IPS DF 19.7 (cell line): Measurements from ENCODE around the gene PROCA1.
"Not testable (repeated sequence)": the region's sequence is repeated elsewhere in the genome, so short reads cannot be mapped to it uniquely, and the experiment has no call there.

ENCODE experiments used
- DNase-seq: peaks from one replicate; pipeline ENCODE4 v3.0.0-alpha.2; 2013; ENCODE audit warnings: low read depth, low spot score

The PROCA1 gene

DNA sequence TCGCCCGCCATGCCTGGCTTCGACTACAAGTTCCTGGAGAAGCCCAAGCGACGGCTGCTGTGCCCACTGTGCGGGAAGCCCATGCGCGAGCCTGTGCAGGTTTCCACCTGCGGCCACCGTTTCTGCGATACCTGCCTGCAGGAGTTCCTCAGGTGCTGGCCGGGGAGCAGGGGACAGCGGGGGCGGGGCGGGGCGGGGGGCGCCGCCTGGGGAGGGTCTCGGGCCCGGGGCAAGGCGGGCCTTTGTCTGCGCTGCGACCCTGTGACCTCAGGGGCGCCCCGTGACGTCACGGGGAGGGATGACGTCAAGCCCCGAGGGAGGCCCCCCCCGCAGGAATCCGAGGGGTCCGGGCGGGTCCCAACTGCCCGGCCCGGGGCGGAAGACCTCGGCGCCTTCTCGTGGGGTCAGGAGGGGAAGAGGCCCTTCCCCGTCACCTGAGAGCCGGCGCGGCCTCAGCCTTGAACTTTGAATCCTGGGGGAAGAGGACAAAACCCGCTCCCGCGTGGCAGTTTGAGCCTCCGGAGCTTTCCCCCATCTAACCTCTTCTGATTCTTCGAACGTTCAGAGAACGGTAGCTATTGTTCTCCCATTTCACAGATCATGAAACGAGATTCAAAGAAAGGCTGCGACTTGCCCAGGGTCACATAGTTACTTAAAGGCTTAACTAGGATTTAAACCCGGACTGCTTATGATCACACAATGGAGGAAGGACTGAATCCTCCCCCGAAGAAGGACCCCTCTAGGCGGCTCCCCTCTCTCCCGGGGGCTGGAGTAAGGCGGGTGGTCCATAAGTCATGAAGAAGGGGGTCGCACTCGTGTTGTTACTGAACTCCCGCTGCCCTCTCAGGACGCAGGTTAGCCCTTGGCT lies 32.6 kb upstream of the PROCA1 start:
- no peak for DNase-seq

GRCh38 chr17:28743243-28744103 lies 31.8 kb upstream of the PROCA1 start, which contains the start of gene TRAF4:
Gene TRAF4, plus strand, starts transcription at chr17:28744011. Its CDS starts 102 bp downstream, at chr17:28744113.
- DNase-seq: peak; percentile 89

- DNase-seq: no peak
Observed at GRCh38 chr17:28741358-28742349, 30.0 kb upstream of the PROCA1 start.

DNA sequence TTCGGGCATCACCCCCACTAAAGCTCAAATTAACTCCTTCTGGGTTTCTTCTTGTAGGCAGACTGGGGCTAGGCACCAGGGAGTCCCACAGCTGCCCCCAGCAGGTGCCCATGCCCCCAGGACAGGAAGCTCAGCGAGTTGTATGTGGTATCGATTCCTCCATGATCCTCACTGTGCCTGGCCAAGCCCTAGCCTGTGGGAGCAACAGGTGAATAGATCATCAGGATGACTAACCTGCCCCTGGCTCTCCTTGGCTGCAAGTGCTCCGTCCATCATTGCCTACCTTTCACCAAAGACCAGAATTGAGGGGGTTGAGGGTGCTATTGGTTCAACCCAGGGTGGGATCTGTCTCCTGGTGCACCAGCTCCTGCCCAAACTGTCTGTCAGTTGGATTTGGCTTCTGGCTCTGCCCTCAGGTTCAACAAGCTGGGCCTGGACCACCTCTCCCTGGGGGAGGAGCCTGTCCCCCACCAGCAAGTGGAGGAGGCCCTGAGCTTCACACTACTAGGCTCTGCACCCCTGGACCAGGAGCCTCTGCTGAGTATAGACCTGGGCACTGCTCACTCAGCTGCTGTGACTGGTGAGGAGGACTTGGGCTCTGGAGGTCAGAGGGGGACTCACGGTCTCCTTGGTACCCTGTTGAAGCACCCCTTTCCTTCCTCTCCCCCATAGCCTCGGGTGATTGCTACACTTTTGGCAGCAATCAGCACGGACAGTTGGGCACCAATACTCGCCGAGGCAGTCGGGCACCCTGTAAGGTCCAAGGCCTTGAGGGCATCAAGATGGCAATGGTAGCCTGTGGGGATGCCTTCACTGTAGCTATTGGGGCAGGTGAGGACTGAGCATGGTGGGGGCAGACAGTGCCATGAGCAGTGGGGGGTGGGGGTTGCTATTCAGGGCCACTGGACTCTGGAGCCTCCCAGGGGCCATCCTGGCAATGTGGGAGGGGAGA lies 29.0 kb upstream of the PROCA1 start:
- no peak for DNase-seq

DNA sequence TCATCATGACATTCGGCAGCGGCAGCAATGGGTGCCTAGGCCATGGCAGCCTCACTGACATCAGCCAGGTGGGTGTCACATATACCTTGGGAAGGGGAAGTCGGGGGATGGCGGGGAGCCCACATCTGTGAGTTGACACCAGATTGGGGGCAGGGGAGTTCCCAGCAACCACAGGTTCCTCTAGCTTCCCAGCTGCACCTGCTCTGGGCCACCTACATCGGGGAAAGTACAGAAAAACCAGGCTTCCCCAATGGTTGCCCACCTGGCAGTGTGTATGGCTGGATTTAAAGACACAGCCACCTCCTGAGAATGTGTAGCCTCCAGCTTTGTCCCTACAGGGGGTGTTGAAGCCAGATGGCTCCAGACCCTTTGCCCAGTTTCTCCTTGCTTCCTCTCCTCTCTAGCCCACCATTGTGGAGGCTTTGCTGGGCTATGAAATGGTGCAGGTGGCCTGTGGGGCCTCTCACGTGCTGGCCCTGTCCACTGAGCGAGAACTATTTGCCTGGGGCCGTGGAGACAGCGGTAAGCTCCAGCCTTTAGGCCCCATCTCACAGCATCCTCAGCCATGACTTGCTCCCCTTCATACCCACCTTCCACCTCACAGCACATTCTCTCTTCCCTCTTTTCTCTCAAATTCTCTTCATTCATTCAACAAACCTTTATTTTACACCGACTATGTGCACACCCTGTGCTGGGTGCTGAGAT lies 27.1 kb upstream of the PROCA1 start:
- DNase-seq: no peak

DNA sequence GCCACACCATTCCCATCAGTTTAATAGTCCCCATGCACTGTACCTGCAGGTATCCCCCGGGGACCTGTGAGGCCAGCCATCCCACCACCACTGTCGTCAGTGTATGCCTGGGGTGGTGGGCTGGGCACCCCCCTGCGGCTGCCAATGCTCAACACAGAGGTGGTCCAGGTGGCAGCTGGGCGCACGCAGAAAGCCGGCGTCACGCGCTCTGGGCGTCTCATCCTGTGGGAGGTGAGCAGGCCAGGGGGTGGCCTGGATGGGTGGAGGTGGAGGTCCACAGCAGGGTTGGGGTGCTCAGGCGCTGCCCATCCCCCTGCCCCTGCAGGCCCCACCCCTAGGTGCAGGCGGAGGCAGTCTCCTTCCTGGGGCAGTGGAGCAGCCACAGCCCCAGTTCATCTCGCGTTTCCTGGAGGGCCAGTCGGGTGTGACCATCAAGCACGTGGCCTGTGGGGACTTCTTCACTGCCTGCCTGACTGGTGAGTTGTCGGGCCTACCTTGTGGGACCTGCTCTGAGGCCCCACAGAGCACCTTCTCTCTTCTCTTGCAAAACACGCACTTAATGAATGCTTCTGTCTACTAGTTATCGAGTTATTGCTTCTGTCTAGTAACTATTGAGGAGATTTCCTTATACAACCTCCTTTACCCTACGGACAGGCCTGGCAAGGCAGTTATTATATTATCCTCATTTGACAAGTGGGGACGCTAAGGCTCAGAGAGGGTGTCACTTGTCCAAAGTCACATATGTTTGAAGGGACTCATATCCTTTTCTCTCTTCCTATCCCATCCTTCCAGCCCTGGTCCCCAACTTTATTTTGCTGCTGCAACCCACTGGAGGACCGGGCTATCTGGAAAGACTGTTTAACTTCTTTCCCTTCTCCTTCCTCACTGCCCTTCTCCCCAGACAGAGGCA lies 26.3 kb upstream of the PROCA1 start:
- DNase-seq: no peak

GRCh38 chr17:28737316-28737715 lies 25.6 kb upstream of the PROCA1 start:
- no peak for DNase-seq

- DNase-seq: not testable (repeated sequence)
Observed at GRCh38 chr17:28735913-28736769, 24.5 kb upstream of the PROCA1 start.

GRCh38 chr17:28735242-28735722 lies 23.6 kb upstream of the PROCA1 start:
- DNase-seq: no peak

DNA sequence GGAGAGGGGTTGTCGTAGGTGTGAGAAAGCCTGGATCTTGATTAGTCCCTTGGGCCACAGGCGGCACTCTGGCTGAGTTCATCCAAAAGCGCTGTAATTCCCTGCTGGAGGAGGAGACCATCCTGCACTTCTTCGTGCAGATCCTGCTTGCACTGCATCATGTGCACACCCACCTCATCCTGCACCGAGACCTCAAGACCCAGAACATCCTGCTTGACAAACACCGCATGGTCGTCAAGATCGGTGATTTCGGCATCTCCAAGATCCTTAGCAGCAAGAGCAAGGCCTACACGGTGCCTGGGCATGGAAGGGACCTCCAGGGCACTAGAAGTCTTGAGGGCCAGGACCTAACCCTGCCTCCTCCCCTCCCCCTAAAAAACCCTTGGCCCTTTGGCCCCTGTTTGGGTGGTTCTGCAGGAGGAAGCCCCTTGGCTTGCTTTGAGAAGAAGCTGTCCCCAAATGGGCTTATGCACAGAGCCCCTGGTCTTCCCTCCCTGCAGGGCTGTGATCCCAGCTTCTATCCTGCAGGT lies 23.1 kb upstream of the PROCA1 start:
- DNase-seq: no peak

GRCh38 chr17:28733346-28733745 lies 21.7 kb upstream of the PROCA1 start:
- no peak for DNase-seq

DNA sequence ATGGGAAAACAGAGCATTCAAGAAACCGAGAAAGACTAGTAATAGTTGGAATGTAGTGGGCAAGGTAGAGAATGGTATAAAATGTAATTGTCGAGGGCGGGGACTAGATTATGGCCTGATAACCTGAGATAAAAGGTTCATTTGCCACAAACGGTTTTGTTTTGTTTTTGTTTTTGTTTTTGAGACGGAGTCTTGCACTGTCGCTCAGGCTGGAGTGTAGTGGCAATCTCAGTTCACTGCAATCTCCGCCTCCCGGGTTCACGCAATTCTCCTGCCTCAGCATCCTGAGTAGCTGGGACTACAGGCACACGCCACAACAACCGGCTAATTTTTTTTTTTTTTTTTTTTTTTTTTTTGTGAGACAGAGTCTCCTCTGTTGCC lies 18.3 kb upstream of the PROCA1 start:
- no peak for DNase-seq

- DNase-seq: no peak
Observed at GRCh38 chr17:28728364-28729200, 16.9 kb upstream of the PROCA1 start, which contains the start of gene NEK8. Gene NEK8, plus strand, starts transcription at chr17:28728788. Its CDS starts 26 bp downstream, at chr17:28728814.

DNA sequence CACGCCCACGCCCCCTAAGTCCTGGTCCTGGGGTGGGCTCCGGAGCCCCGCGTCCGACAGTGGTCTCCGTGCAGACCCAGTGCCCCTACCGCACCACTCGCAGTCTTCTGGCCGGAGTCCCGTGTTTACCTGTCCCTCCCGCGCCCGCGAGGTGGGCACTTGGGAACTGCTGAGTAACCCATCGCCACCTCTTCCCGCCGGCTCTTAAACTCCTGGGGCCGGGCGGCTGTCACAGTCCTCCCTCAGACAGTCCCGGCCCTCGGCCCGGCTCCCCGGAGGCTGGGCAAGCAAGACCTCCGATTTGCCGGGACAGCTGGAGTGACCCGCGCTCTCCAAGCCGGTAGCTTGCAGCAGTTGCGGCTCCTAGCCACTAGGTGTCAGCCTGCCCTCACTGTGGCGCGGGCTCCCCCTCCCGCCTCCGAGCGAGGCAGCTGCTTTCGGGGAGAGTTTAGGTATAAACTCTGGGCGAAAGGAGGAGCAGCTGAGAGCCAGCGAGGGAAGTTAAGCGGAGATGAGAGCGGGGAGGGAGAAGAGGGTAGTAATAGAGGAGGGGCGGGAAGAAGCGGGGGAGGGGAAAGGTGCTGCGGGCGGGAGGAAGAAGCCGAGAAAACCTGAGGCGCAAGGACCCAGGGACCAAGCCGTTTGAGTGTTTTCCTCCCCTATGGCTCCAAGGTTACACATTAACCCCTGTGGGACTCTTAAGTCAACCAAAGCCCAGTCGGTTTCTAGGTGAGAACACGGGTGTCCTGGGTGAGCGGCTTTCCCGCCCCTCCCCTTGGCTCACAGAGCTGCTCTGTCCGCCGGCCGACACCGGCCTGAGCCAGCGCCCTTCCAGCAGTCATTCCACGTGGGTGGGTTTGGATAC lies 15.2 kb upstream of the PROCA1 start:
- no peak for DNase-seq

GRCh38 chr17:28726226-28726626 lies 14.5 kb upstream of the PROCA1 start, which contains the start of gene TLCD1:
Gene TLCD1, minus strand, starts transcription at chr17:28726233. Its CDS starts 136 bp downstream, at chr17:28726097.
- no peak for DNase-seq
